ENCODE measurements around the gene PCAT6.

The PCAT6 gene

DNA sequence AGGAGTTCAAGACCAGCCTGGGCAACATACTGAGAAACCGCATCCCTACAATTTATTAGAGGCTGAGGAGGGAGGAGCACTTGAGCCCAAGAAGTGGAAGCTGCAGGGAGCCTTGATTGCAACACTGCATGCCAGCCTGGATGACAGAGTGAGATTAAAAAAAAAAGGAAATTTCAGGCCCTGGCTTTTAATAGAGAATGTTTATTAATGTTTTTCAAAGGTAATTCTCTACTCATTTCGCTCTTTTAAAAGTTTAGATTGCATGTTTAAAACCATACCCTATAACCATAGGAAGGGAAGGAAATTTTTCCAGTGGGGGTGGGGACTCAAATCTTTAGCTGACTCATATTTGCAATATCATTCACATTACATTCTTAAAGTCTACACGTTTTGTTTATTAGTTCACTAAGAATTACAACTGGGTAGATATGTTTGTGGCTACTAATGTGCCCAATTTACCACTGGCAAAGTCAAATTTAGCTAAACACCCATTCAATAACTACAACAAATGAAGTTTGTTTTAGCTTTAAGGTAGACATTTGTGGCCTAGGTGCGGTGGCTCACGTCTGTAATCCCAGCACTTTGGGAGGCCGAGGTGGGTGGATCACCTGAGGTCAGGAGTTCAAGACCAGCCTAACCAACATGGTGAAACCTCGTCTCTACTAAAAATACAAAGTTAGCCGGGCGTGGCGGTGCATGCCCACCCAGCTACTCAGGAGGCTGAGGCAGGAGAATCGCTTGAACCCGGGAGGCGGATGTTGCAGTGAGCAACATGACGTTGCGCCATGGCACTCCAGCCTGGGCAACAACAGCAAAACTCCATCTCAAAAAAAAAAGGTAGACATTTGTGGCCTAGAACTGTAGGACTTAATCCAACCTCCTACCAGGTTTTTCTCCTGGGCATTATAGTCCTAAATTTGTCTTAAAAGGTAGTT is 7.5 kb upstream of the PCAT6 start:
- Mint-ChIP-seq H3K4me1 (peaks cover 56% of the 10 kb centered on the region), H3K4me3 (peak overlapping the region; percentile 50), H3K36me3 (peaks cover 7% of the 10 kb centered on the region), H3K27ac (peak overlapping the region; percentile 59), H3K9me3 (no peaks in the 10 kb centered on the region), H3K27me3 (no peaks in the 10 kb centered on the region)

DNA sequence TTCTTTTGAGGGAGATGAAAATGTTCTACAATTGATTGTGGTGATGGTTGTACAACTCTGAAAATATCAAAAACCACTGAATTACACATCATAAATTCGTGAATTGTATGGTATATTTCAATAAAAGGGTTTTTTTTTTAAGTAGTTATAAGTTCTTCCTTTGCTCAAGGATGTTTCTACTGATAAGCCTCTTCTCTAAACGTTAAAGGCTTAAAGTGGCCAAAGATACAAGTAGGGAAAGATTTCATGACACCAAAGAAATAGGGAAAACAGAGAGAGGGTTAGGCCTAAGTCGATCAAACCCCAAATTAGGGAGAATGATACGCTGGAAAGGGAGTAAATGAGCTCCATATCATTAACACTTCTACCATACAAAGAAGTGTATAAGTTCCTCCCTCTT is 6.6 kb upstream of the PCAT6 start:
- no peaks in the 10 kb centered on the region for H3K9me3 Mint-ChIP-seq
- no peaks in the 10 kb centered on the region for H3K27me3 Mint-ChIP-seq
- H3K4me3 Mint-ChIP-seq, result peak overlapping the region; percentile 49
- H3K27ac Mint-ChIP-seq, result peak overlapping the region; percentile 82
- peaks cover 60% of the 10 kb centered on the region for H3K4me1 Mint-ChIP-seq
- H3K36me3 Mint-ChIP-seq, result peaks cover 7% of the 10 kb centered on the region

GRCh38 chr1:202805886-202806844 is 4.6 kb upstream of the PCAT6 start:
- Mint-ChIP-seq H3K4me3 (peak overlapping the region; percentile 93), H3K27me3 (no peaks in the 10 kb centered on the region), H3K4me1 (peaks cover 67% of the 10 kb centered on the region), H3K36me3 (peaks cover 2% of the 10 kb centered on the region), H3K27ac (peak overlapping the region; percentile 99), H3K9me3 (no peaks in the 10 kb centered on the region)

- H3K36me3 Mint-ChIP-seq, result peaks cover 2% of the 10 kb centered on the region
- H3K27ac Mint-ChIP-seq, result peak overlapping the region; percentile 99
- H3K27me3 Mint-ChIP-seq, result no peaks in the 10 kb centered on the region
- H3K9me3 Mint-ChIP-seq, result no peaks in the 10 kb centered on the region
- H3K4me1 Mint-ChIP-seq, result peaks cover 69% of the 10 kb centered on the region
- peak overlapping the region; percentile 93 for H3K4me3 Mint-ChIP-seq
Observed at GRCh38 chr1:202806845-202807450, 3.8 kb upstream of the PCAT6 start.

DNA sequence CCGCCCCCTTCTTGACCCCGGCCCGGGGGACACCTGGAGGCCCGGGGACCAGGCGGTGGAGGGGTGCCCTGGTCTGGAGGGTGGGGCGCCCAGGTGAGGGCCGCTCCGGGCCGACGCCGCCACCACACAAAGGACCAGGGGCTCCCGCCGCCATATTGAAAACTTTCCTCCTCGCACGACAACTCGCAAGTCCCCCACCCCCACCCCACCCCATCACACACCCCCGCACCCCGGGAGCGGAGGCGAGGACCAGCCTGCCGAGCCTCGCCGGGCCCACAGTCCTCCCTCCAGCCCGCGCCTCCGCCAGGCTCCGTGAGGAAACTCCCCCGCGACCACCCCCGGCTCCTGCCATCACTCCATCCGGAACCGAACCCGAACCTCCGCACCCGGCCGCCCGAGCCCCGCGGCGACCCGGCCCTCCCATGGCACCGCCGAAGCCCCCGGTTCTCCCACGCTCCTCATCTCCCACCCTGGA is 3.3 kb upstream of the PCAT6 start:
- H3K4me3 Mint-ChIP-seq, result peak overlapping the region; percentile 93
- peak overlapping the region; percentile 84 for H3K27ac Mint-ChIP-seq
- peaks cover 65% of the 10 kb centered on the region for H3K4me1 Mint-ChIP-seq
- no peaks in the 10 kb centered on the region for H3K27me3 Mint-ChIP-seq
- no peaks in the 10 kb centered on the region for H3K9me3 Mint-ChIP-seq
- H3K36me3 Mint-ChIP-seq, result peaks cover 2% of the 10 kb centered on the region

DNA sequence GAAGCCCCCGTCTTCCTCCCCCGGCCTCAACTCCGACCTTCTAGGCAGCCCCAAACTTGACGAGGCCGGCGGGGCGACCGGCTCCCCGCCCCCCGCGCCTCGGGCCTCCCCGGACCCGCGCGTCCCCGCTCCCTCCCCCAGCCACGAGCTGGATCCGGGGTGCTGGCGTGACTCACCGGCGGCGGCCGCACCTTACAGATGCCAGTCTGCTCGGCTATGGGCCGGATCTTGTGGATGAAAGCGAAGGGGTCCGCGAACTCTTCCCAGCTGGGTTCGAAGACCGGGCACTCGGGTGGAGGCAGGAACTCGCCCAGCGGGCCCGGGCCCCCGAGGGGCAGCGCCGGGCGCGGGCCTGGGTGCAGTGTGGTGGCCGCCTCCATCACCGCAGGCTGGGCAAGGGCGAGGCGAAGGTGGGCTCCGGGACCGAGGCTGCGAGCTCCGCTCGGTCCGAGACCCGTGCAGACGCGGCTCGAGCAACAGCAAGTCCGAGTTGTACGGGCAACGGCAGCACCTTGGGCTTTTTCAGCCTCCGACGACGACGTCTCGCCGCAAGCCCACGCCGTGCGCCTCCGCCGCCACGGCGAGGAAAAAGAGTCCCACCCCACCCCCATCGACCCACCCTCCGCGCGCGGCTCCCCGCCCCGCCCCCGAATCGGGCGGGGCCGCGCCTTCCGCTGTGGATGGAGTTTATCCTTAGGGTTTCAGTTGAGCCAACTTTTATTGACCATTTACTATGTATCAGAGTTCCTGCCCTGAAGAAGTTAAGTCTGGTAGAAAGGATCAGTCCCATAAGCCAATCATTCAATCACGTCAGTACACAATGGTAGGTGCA is 2.6 kb upstream of the PCAT6 start, which contains the start of gene KDM5B:
TSS of gene KDM5B (minus strand) at position 496 of the 832 bp plus-strand sequence. CDS start at position 380, 116 bp downstream.
- H3K27ac Mint-ChIP-seq, result peak within 1 kb of the TSS; percentile 96
- H3K4me3 Mint-ChIP-seq, result peak within 1 kb of the TSS; percentile 93
- H3K9me3 Mint-ChIP-seq, result no peaks in the 10 kb centered on the region
- peaks cover 2% of the 10 kb centered on the region for H3K36me3 Mint-ChIP-seq
- H3K4me1 Mint-ChIP-seq, result peaks cover 58% of the 10 kb centered on the region
- no peaks in the 10 kb centered on the region for H3K27me3 Mint-ChIP-seq

DNA sequence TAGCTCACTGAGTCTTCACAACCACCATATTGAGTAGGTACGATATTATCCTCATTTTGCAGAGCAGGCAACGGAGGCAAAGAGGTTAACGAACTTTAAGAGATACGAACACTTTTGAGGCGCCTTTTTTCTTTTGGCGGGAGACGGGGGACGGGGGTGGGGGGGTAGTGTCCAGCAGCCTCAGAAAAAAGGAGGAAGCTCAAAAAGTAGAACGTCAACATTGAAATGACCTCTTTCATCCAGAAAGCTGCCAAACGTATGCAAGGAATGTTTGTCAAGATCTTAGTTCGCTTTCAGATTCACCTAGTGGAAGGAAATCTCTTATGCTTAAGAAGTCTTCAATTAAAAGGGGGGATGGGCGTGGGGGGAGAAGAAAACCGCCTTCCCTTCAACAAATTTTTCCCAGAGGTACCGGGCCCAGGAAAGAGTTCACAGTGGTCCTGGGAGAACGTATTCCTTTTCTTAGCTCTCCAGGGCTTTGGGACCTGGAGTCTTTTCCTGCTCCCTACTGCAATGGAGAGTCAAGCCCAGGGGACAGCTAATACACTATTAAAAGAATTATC is 1.1 kb upstream of the PCAT6 start:
- H3K27me3 Mint-ChIP-seq, result no peaks in the 10 kb centered on the region
- no peaks in the 10 kb centered on the region for H3K9me3 Mint-ChIP-seq
- peaks cover 2% of the 10 kb centered on the region for H3K36me3 Mint-ChIP-seq
- peaks cover 45% of the 10 kb centered on the region for H3K4me1 Mint-ChIP-seq
- H3K27ac Mint-ChIP-seq, result peak overlapping the region; percentile 56
- H3K4me3 Mint-ChIP-seq, result peak overlapping the region; percentile 93

DNA sequence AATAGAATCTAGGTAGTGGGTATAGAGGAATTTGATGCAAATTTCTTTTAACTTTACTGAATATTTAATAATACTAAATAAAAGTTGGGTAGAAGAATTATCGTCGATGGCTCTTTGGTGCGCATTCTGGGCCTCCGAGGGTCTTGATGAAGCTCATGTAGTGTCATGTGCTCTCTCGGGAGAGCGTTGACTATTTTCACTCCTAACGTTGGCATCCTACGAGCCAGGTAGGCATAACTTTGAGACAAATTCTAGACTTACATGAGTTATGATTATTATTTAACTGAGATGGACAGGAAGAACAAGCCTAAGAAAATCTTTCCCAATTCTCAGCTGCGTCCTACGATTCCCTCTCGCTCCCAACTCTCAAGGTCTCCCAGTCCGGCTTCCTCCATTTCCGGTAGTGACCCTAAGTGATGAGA is 550 bp upstream of the PCAT6 start:
- Mint-ChIP-seq H3K27ac (peak overlapping the region; percentile 87), H3K9me3 (no peaks in the 10 kb centered on the region), H3K4me1 (peaks cover 42% of the 10 kb centered on the region), H3K36me3 (peaks cover 2% of the 10 kb centered on the region), H3K27me3 (no peaks in the 10 kb centered on the region), H3K4me3 (peak overlapping the region; percentile 86)

GRCh38 chr1:202811296-202812175 is 782 bp downstream of the PCAT6 start:
- H3K27ac Mint-ChIP-seq, result peak overlapping the region; percentile 90
- H3K4me1 Mint-ChIP-seq, result peaks cover 29% of the 10 kb centered on the region
- no peaks in the 10 kb centered on the region for H3K36me3 Mint-ChIP-seq
- H3K9me3 Mint-ChIP-seq, result no peaks in the 10 kb centered on the region
- peak overlapping the region; percentile 86 for H3K4me3 Mint-ChIP-seq
- no peaks in the 10 kb centered on the region for H3K27me3 Mint-ChIP-seq

DNA sequence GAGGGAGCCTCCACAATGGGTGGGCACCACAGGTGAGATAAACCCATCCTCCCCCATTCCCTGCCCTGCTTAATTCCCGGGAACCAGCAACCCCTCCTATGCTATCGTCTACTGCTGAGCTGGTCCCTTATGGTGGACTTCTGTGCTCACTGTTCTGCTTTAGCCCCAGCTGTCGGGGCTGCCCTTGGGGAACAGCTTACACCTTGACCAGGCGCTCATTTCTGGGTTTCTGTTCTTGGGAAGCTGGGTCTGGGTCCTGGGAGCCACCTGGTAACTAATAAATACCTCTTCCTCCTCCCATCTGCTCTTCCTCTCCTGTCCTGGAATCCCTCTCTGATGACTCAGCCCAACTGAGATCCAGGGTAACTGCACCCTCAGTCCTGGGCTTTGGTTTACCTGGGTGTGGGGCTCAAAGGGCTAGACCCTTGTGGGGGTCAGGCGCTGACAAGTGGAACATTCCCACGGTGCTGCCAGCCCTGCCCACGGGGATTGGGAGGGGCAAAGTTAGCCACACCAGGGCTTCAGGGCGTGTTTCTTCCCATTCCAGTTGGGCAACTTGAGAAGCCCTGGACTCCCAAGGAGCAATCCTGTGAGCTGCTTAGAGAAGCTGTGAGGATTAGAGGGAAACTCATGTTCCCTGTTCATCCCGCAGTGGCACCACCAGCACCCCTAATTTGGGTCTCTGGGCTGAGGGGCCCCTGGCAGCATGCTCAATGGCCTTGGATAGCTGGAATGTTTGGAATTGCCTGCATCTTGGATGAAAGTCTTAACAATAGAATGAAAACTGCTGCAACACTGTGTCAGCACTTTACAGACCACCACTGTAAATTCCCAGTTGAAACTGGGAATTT is 1.6 kb downstream of the PCAT6 start:
- Mint-ChIP-seq H3K27me3 (no peaks in the 10 kb centered on the region), H3K4me1 (peaks cover 28% of the 10 kb centered on the region), H3K9me3 (no peaks in the 10 kb centered on the region), H3K36me3 (no peaks in the 10 kb centered on the region), H3K4me3 (peak overlapping the region; percentile 49), H3K27ac (peak overlapping the region; percentile 57)

- Mint-ChIP-seq H3K27ac (no peak overlapping the region), H3K36me3 (no peaks in the 10 kb centered on the region), H3K4me1 (peaks cover 11% of the 10 kb centered on the region), H3K9me3 (no peaks in the 10 kb centered on the region), H3K4me3 (no peak overlapping the region), H3K27me3 (no peaks in the 10 kb centered on the region)
Observed at GRCh38 chr1:202815120-202815519, 4.4 kb downstream of the PCAT6 start.

GRCh38 chr1:202818819-202819218 is 8.1 kb downstream of the PCAT6 start:
- H3K4me1 Mint-ChIP-seq, result no peaks in the 10 kb centered on the region
- H3K36me3 Mint-ChIP-seq, result no peaks in the 10 kb centered on the region
- no peak overlapping the region for H3K27ac Mint-ChIP-seq
- no peaks in the 10 kb centered on the region for H3K27me3 Mint-ChIP-seq
- no peaks in the 10 kb centered on the region for H3K9me3 Mint-ChIP-seq
- H3K4me3 Mint-ChIP-seq, result no peak overlapping the region

DNA sequence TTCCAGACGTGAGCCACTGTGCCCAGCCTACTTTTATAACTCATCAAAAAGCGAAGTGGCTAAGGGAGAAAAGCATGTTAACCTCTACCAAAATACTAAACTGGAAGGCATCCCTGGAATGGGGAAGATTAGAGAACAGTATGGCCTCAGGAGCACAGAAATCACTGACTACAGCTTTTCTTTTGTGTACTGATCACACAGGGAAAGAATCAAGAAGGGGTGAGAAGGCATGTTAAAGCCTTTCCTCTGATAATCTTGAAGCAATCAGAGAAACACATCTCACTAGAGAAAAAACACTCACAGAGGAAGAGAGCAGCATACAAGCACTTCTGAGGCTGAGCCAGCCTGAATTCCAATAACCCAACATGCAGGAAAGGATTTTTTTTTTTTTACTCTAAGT is 10.7 kb downstream of the PCAT6 start:
- H3K27ac Mint-ChIP-seq, result no peak overlapping the region
- H3K4me1 Mint-ChIP-seq, result no peaks in the 10 kb centered on the region
- no peaks in the 10 kb centered on the region for H3K9me3 Mint-ChIP-seq
- H3K36me3 Mint-ChIP-seq, result no peaks in the 10 kb centered on the region
- no peaks in the 10 kb centered on the region for H3K27me3 Mint-ChIP-seq
- no peak overlapping the region for H3K4me3 Mint-ChIP-seq
